Fibroblast of villous mesenchyme (primary cell): Measurements from ENCODE around the gene PMF1. TPM values are rescaled to one million over a fixed set of nuclear protein-coding genes. Genes with fewer than 3 reads are reported as not detected.
A peak's percentile ranks its signal among the peaks of the same experiment; 100 is the strongest.

ENCODE experiments used
- DNase-seq: peaks from one replicate; pipeline ENCODE4 v3.0.0-alpha.2; 2010; ENCODE audit warnings: low read depth
- H3K4me3 ChIP-seq: 2 replicates; pipeline ENCODE4 v1.5.1; 2011; ENCODE audit warnings: low read depth, mild to moderate bottlenecking, low read length
- CTCF ChIP-seq: IDR thresholded peaks from 2 replicates; pipeline ENCODE4 v1.5.1; 2012; ENCODE audit warnings: low read depth, mild to moderate bottlenecking, low read length; ENCODE audit not compliant: insufficient read depth
- total RNA-seq: library from RNA; depleted of rRNA; stranded (reverse); fragments of >200 nt; gene quantifications from 2 replicates; pipeline ENCODE4 v1.2.3, GENCODE V29; 2012

Gene PMF1
- 30.2 and 50.9 TPM in 2 replicates for total RNA-seq

GRCh38 chr1:156212833-156213643 is at the start of gene PMF1:
PMF1 (plus strand) TSS chr1:156213007; CDS start chr1:156213016, 9 bp downstream.
- peak; percentile 97 for DNase-seq
- no peak for TF ChIP-seq CTCF
- H3K4me3 ChIP-seq, result peak within 1 kb of the TSS; percentile 95

- DNase-seq, result no peak
- no peak for TF ChIP-seq CTCF
- no peak overlapping the region for H3K4me3 ChIP-seq
Observed at GRCh38 chr1:156163712-156164111, 49.1 kb upstream of the PMF1 start.

- no peak for TF ChIP-seq CTCF
- no peak overlapping the region for H3K4me3 ChIP-seq
- no peak for DNase-seq
Observed at GRCh38 chr1:156164125-156164831, 48.5 kb upstream of the PMF1 start.

GRCh38 chr1:156165083-156165482 is 47.7 kb upstream of the PMF1 start:
- no peak for DNase-seq
- H3K4me3 ChIP-seq, result no peak overlapping the region
- TF ChIP-seq CTCF, result no peak

GRCh38 chr1:156167536-156167935 is 45.3 kb upstream of the PMF1 start:
- H3K4me3 ChIP-seq, result no peak overlapping the region
- no peak for DNase-seq
- TF ChIP-seq CTCF, result no peak

- DNase-seq, result no peak
- TF ChIP-seq CTCF, result no peak
- H3K4me3 ChIP-seq, result no peak overlapping the region
Observed at GRCh38 chr1:156172696-156173470, 39.9 kb upstream of the PMF1 start.
